Adipose tissue (tissue), 3 donors: ENCODE results near the gene SPI1. TPM values are rescaled to one million over a fixed set of nuclear protein-coding genes. Genes with fewer than 3 reads are reported as not detected.
"Not testable (repeated sequence)": the region's sequence is repeated elsewhere in the genome, so short reads cannot be mapped to it uniquely, and the experiment has no call there.

Experiments
- H3K27ac ChIP-seq: one replicate; pipeline ENCODE4 v1.5.1; 2013; ENCODE audit warnings: low read depth, low read length
- WGBS, 3 donors: extraction: QIAGEN DNeasy Blood & Tissue Kit; methylation state at CpG; one replicate each; pipeline ENCODE4 v1.1.7; 2013; 5-methylcytosine and 5-hydroxymethylcytosine counted together
- polyA plus RNA-seq, 3 donors: library from polyadenylated mRNA; stranded (reverse); fragments of 200-250 nt; gene quantifications; one replicate each; pipeline ENCODE4 v1.2.3, GENCODE V29; 2013
- donor health status: healthy with polysubstance abuse.
- donor health status: Bipolar disorder and iron deficiency.
- donor health status: healthy.

SPI1 gene
- polyA plus RNA-seq, 3 donors = 4.9 to 69.3 (median 49.3) TPM

DNA sequence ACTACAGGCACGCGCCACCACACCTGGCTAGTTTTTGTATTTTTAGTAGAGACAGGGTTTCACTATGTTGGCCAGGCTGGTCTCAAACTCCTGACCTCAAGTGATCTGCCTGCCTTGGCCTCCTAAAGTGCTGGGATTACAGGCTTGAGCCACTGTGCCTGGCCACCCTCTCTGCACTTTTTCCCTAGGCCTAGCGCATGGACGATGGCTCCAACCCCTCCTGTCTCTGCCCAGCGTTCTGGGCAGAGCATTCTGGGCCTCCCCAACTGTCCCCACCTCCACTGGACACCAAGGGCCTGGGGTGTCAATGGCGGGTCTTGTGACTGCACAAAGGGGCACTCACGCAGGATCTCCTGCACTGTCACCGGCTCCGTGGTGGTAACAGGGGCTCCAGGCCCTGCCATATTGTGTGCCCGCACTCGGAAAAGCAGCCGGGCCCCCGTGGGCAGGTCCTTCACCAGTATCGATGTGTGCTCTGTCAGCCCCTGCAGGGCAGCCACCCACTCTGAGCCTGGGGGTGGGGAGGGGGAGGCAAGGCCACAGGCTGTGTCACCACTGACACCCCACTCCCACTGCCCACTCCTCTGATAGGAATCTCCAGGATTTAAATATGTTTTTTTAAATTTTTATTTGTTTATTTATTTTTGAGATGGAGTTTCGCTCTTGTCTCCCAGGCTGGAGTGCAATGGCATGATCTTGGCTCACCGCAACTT is 43.5 kb downstream of the SPI1 start:
- WGBS, 3 donors = 95 to 96% (median 95%) methylated on average over 16 of the region's 16 CpGs
- not testable (repeated sequence) for H3K27ac ChIP-seq

DNA sequence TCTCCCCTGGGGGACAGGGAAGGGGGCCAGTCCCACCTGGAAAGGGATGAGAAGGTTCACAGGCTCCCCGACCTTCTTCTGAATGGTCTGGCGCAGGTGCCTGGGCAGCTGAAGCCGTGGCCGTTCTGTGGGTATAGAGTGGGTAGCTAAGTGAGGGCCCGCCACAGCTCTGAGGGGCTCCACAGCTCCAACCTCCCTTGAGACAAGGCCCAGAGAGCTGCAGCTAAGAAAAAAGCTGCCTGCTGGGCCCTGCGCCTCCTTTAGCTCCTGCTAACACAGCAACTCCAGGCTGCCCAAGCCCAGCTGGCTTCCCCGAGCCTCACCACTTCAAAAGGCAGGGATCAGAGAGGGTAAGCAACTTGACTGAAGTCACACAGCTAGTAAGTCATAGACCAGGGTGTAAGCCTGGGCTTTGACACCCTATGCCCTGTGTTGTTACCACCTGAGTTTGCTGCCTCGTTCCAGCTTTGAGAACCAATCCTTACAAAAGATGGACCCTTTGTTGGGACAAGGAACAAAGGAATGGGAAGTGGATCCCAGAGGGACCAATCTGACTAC is 44.4 kb downstream of the SPI1 start:
- WGBS, 3 donors = 89 to 95% (median 93%) methylated on average over 8 of the region's 8 CpGs
- H3K27ac ChIP-seq = no peak overlapping the region

DNA sequence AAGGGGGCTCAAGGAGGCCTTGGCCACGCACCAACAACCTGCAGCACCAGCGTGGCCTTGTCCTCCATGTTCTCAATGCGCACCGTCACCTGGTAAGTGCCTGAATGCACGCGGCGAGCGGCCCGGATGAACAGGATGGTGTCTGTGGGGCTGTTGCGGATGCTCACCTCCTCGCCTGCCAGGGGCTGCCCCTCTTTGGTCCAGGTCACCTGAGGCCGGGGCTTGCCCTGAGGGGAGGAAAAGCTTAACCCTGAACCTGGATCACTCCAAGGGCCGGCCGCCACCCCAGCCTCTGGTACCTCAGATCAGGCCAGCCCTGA is 44.9 kb downstream of the SPI1 start:
- no peak overlapping the region for H3K27ac ChIP-seq

DNA sequence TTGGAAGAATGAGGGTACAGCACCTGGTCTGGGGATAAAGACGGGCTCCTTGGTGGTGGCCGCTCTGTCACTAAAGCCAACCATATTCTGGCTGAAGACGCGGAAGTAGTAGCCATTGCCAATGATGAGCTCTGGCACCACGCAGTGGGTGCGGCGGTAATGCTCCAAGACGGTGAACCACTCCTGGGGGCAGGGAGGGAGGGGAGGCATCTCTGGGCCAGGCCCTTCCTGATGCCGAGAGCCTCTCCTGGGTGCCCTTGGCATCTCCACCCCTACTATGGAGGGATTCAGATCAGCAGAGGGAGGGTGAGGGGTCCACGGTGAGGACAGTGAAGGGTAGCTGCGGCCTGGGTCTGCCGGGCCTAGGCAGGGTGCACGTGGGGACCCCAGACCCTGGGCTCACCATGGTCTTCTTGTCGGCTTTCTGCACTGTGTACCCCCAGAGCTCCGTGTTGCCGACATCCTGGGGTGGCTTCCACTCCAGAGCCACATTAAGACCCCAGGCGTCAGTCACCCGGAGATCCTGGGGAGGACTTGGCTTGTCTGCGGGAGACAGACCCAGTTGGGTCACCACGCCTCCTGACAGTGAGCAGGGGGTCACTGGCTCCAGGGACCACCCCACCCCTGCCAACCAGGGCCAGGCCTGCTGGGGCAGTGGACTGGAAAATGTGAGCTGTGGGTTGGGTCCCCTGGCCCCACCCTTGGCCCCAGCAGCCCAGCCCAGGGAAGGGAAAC is 45.4 kb downstream of the SPI1 start:
- H3K27ac ChIP-seq = no peak overlapping the region
- 90 to 96% (median 96%) methylated on average over 19 to 20 of the region's 20 CpGs for WGBS, 3 donors

More for the DNA sequence above, 44.9 kb downstream of the SPI1 start:
- 95 to 96% (median 95%) methylated on average over 13 to 14 of the region's 14 CpGs for WGBS, 3 donors

DNA sequence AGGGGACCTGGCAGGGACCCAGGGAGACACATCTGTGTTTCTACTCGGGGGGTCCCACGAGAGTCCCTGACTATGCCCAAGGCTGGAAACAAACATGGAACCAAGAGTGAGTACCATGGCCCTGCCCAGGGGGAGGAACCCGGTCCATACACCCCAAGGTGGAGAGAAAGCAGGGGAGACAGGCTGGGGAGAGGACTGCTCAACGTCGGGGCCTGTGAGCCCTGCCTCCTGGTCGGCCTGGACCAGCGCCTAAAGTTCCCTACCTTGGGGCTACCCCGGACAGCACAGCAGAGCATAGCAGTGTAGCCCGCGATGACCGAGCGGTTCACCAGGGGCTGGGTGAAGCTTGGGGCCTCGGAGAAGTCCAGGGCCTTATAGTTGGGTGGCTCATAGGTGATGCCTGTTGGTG is 46.0 kb downstream of the SPI1 start:
- 81 to 83% (median 82%) methylated on average over 13 of the region's 13 CpGs for WGBS, 3 donors
- no peak overlapping the region for H3K27ac ChIP-seq

DNA sequence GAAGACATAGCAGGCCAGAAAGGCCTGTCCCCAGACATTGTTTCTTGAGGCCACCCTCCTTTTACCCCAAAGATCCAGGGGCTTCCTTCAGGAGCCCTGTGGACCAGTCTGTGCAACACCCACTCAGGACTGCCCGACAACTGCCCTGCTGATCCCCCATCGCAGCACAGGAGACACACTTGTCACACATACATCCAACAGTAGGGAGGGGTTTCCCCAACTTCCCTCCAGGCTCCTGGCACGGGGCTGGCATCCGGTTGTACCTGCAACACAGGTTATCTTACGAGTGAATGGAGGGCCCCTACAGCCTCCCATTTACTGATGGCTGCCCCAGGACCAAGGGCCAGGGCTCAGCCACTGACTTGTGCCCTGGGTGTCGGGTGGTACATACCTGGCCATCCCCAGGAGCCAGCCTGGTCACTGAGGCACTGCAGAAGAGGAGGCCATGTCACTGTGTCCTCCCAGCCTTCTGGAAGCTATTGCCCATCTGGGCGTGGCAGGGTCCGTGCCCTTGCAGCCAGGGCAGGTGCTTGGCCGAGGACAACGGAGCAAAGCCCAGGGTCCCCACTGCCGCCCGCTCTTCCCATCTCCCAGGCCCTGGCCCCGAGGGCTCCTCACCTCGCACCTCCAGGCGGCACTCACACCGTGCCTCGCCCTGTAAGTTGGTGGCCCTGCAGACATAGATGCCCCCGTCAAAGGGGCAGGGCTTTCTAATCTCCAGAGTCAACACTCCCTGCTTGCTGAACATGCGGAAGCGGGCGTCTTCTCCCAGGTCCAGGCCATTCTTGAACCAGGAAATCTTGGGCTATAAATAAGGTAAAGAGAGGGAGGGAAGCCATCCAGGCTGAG is 46.7 kb downstream of the SPI1 start:
- H3K27ac ChIP-seq = no peak overlapping the region
- WGBS, 3 donors = 73 to 76% (median 74%) methylated on average over 21 of the region's 21 CpGs

DNA sequence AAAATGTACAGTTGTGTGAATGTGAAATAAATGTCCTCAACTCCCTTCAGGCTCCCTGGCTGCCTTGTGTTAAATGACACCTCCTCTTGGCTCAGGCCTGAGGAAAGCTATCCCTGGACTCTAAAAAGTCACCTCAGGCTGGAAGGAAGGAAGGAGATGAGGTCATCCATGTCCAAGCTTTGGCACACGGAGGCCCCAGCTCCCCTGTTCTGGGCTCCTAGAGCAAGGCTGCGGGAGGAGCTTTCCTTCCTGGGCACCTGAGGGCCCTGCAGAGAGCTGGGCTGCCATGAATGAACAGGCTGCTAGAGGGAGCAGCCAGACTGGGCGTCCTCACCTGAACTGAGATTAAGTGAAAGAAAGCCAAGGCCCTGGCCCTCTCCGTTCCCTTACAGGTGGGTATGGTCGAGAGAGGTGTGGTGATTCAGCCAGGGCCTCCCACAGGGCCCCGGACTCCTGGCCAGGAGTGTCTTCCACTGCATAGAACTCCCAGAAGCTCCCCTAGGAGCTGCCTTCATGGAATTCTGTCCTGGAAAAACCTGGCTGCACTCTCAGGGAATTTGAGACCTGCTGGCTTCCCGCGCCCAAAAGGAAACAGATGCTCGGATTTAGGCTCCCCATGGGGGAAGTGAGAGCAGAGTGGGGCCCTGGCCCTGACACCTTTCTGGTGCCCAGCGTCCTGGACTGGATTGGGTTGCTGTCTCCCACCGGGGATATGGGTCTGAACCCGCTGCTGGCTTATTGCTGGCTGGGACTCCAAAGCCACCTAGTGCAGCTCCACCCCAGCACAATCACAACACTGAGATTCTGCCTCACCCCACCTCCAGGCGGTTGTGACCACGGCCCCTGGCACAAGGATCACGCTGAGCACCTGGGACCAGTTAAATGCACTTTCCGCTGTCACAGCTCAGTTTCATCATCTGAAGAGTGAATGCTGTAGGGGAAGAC is 48.1 kb downstream of the SPI1 start:
- no peak overlapping the region for H3K27ac ChIP-seq
- whole genome bisulfite sequencing, 3 donors = 55 to 62% (median 59%) methylated on average over 16 of the region's 16 CpGs

DNA sequence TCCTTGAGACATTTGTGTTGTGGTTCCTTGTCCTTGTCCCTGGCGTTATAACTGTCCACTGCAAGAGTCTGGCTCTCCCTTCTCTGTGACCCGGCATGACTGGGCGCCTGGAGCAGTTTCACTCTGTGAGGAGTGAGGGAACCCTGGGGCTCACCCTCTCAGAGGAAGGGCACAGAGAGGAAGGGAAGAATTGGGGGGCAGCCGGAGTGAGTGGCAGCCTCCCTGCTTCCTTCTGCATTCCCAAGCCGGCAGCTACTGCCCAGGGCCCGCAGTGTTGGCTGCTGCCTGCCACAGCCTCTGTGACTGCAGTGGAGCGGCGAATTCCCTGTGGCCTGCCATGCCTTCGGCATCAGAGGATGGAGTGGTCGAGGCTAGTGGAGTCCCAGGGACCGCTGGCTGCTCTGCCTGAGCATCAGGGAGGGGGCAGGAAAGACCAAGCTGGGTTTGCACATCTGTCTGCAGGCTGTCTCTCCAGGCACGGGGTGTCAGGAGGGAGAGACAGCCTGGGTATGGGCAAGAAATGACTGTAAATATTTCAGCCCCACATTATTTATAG is 48.8 kb downstream of the SPI1 start:
- WGBS, 3 donors = 62 to 78% (median 70%) methylated on average over 11 to 12 of the region's 12 CpGs
- H3K27ac ChIP-seq = no peak overlapping the region

DNA sequence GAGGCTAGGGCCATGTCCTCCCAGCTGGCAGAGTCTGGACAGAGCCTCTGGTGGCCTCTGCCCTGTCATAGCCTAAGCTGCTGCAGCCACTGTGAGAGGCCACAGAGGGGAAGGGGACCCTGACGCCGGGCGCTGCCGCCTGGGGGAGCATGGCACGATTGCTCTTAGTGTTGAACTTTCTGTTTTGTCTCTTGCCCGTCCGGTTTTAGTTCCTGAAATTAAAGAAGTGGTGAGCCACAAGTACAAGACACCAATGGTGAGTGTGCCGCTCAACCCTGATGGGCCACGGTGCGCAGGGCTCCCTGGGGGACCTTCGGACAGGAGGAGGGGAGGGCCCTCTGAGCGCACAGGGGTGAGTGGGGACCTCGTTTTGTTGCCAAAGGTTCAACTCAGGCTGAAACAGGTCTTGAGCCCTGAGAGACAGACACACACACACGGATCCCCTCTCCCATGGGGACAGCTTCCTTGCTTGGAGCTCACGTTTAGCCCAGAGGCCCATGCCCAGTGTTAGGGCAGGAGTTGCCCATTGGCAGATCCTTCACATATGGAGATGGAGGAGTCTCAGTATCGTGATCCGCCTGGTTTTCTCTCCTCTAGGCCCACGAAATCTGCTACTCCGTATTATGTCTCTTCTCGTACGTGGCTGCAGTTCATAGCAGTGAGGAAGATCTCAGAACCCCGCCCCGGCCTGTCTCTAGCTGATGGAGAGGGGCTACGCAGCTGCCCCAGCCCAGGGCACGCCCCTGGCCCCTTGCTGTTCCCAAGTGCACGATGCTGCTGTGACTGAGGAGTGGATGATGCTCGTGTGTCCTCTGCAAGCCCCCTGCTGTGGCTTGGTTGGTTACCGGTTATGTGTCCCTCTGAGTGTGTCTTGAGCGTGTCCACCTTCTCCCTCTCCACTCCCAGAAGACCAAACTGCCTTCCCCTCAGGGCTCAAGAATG is 49.6 kb downstream of the SPI1 start:
- no peak overlapping the region for H3K27ac ChIP-seq
- 85 to 88% (median 86%) methylated on average over 29 of the region's 29 CpGs for WGBS, 3 donors

DNA sequence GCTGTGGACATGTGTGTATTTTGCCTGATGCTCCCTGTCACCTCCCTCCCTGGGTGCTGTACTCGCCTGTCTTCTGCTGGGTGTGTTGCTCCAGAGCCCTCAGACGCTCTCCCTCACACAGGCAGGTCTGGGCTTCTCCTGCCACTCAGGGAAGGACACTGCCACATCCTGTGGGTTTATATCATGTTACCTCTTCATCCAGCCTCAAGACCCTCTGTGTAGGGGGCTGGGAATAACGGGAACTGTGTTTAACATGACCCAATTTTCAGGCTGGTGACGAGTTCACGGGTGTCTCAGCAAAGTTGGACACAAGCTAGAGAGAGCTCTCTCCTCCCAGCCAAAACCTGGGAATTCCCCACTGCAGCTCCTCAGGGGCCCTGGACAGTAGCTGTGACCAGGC is 50.4 kb downstream of the SPI1 start:
- H3K27ac ChIP-seq = no peak overlapping the region
- WGBS, 3 donors = 92 to 95% (median 93%) methylated on average over 5 of the region's 5 CpGs

DNA sequence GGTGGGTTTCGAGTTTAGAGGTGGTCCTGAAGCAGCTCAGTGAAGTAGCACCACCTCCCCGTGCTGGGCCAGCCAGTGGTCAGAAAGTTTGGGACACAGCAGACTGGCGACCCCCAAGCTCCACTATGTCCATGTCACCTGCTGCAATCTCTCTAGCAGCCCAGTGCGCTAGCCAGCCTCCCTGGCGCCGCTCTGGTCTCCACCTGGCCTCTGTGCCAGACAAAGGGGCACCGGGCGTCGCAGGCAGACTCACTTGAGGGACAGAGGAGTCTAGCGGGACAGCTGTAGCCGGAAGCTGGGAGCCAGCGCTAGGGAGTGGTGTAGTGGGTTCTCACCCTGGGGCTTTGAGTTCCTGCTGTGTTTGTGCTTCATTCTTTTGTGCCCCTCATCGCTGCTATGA is 51.3 kb downstream of the SPI1 start:
- no peak overlapping the region for H3K27ac ChIP-seq
- 92 to 97% (median 95%) methylated on average over 13 of the region's 13 CpGs for WGBS, 3 donors

DNA sequence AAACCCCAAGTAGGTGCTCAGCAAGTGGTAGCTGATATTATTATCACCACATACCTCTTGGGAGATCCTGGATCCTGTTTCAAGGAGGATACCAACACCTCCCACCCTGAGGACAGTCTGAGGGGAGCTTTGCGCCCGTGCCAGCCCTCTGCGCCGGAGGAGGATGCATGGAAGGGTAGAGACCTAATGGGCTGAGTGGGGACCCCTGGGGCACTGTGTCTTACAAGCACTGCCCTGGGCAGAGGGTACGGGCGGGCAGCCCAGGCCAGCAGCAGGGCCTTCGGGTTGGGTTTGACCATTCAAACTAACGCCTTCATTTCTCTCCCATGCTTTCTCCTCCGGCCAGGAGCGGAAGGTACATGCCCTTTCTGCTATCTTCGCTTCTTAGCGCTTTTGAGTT is 52.1 kb downstream of the SPI1 start:
- 97 to 99% (median 97%) methylated on average over 12 of the region's 12 CpGs for WGBS, 3 donors

DNA sequence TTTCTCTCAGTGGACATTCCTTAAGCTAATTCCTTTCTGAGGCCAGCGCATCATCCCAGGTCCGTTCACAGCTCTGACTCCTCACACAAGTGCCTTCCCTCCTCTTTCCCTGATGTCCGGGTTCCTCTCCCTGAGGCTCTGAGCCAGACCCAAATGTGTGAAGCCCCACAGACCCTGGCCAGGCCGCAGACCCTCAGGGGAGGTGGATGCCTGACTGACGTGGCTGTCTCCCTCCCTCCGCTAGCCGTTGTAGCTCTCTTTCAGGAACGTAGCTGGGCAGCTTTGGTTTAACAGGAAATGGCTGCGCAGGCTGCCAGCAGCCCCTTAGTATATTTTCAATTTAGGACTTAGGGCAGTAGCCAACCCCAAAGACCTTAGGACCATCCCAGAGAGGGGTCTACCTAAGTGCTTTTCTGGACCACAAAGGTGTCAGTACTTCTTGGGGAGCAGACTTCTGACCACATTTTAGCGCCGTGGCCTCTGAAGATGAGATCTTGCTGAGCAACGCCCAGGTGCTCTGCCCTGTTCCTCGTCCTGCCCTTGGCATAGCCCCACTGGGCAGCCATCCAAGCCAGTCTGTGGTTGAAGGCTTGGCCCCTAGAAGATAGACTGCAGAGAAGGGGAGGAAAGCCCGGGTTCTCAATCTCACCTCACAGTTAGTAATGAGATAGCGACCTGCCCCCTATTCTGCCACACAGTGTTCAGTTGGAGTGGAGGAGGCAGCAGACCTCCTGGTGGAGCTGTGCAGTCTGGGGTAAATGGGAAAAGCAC is 52.9 kb downstream of the SPI1 start:
- 67 to 74% (median 69%) methylated on average over 15 of the region's 15 CpGs for WGBS, 3 donors
- no peak overlapping the region for H3K27ac ChIP-seq

More for the DNA sequence above, 52.1 kb downstream of the SPI1 start:
- H3K27ac ChIP-seq = no peak overlapping the region

DNA sequence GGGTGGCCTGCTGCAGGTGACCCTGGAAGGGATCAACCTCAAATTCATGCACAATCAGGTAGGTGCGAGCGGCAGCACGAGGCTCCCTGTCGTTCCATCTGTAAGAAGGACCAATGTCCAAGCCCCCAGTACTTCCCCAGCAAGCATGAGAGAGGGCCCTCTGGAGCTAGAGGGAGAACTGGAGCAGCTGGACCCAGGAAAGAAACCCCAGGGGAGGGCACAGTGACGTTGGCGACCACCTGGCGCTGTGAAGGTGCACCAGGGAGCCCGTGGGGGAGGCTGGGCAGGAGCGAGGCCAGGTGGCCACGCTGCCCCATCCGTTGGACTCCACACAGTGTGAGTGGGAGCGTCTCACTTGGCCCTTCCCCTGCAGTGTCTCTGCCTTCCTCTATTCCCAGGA is 53.8 kb downstream of the SPI1 start:
- H3K27ac ChIP-seq = no peak overlapping the region
- WGBS, 3 donors = 87 to 94% (median 89%) methylated on average over 12 of the region's 12 CpGs

DNA sequence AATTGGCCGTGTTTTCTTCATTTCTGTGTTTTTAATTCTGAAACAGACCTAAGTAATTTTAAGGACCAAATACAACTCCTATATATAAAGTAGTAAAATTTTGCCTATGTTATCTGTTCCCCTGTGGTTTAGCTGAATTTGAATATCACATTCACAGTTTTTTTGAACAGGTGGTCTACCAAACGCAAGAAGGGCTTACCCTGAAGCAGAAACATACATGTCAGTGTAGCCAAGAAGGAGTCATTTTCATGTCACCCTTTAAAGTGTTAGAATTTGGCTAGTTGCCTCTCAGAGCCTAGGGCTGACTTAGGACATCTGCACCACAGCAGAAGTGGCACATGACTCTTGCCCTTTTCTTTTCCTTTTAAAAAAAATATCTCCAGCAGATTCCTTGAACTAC is 60.2 kb downstream of the SPI1 start:
- 93 to 97% (median 97%) methylated on average over 2 of the region's 2 CpGs for WGBS, 3 donors
- H3K27ac ChIP-seq = no peak overlapping the region
